GM21528 (cell line): ENCODE data around the gene SIK1.
"Not testable (repeated sequence)": the region's sequence is repeated elsewhere in the genome, so short reads cannot be mapped to it uniquely, and the experiment has no call there.

Experiments used
- ATAC-seq: cut with Tn5 transposase; IDR thresholded peaks from one replicate; pipeline ENCODE4 v1.9.1; 2021; ENCODE audit warnings: mild to moderate bottlenecking, moderate library complexity; ENCODE audit not compliant: unreplicated experiment, low FRiP score

Gene SIK1

DNA sequence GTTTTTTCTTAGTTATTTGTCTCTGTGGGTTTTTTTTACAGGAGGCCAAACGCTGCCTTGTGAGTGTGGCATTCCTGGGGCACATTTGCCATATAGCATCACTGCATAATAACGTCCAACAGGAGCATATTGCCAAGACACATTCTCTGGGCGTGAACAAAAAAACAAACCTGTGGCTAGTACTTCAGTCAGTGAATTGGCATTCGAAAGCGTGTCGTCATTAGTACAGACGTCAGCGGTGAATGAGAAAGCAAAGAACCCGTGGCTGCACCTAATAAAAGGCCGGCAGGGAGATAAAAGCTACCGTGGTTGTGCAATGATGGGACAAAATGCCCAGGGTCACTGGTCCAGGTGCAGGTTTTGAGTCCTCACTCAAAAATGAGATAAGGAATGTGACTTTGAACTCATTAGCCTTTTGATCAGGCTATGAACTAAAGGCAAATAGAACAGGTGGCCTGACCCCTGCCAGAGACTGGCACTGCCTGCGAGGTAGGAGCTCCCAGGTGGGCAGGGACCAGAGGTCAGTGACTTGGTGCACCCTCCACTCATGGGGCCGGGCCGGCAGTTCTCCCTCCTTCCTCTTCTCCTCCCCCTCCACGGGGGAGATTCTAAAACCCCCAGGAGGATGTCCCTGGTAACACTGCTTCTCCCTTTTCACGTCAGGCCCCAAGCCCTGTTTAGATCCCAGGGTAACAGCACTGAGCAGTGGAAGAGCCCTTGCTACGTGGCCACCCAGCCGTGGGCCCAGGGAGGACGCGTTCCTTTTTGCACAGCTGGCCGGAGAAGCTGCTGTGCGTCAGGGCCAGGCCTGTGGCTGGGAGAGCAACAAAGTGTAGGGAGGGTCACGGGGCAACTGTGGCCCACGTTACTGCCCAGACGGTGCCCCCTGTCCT is 14.2 kb upstream of the SIK1 start:
- not testable (repeated sequence) for ATAC-seq

- ATAC-seq, result not testable (repeated sequence)
These were observed 12.6 kb upstream of the SIK1 start for GRCh38 chr21:43439316-43440075.

DNA sequence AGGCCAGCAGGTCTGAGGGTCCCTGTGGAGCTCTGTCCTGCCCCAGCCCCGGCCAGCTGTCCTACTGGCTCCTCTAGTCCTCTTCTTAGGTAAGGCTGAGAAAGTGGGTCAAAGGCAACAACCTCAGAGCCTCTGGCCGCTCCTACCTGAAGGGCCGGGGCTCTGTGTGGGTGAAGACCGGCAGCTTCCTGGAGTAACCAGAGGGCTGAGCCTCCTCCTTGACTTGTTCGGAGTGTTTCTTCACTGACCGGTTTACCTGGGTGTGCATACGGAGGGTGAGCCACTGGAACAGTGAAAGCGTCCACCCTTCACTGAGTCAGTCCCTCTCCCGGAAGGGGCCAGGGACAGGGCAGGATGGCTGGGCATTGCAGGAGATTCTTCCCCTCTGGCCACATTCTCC is 9.3 kb upstream of the SIK1 start:
- not testable (repeated sequence) for ATAC-seq

DNA sequence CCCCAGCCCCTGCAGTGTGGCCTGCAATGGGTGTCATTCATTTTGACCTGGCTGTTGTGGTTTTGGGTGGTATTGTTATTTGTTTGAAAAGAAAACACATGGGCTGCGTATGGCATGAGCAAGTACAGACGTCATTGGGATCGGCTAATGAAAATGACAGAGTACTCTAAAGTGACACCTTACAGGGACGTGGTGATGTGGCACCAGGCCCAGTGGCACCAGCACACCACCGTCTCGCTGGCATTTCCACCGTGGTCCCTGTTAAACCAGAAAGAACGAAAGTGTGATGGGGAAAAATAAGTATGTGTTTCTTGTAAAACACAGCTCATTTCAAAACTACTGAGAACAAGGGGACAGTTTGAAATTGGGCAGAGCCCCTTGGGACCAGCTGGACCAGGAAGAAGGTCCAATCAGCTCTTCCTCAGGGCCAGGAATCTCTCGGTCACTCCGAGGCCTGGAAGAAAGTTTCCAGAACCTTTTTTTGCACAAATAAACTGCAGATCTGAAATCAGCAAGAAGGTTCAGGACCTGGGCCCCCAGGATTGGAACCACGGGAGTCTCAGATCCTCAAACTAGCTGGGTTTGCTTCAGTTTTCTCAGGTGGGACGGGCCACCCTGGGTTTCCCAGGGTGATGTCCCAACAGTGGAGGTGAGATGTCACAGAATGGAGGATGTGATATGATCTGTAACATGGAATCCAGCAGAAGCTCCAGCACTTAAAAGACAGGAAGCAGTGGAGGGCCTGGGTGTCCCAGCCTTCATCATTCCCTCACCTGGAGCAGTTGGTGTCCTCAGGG is 6.6 kb upstream of the SIK1 start:
- ATAC-seq, result not testable (repeated sequence)

DNA sequence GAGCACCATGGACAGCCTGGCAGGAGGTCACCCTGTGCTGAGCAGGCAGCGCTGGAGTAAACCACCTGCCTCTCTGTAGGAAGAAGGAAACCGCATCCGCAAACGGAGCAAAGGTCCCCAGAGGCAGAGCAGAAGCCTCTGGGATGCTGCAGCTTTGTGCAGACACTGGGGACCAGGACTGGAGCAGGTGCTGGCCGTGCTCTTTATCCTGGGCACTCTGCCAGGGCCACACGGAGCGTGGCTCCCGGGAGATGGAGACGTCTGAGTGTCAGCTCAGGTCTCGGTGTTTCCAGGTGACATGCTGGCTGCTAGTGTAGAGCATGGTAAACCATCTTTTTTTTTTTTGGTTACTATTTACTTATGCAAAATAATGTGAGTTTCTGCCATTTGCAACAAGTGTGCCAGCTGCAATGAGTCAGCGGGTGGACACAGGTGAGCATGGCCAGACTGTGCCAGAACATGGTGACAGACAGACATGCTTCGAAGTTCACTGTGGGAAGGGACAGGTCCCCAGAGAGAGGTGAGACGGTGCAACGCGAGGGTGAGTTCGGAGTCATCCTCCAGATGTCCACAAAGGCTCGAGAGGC is 4.0 kb upstream of the SIK1 start:
- ATAC-seq, result not testable (repeated sequence)

DNA sequence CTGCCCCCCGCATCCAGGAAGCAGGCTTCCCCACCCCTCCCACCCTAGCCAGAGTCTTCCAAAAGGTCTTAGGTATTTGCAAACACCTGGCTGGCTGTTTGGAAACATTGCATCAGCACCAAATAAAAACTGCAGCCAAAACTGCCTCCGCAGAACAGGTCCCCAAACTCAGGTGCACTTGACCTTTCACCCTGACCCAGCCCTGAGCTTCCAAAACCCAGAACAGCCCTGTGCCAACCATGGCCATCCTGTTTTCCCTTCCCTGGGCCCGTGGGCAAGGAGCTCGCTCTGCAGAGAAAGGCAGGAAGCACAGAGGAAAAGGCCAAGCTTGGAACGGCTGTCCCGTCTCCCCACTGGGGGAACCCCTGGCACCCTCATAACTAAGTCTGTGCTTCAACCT is 2.0 kb upstream of the SIK1 start:
- ATAC-seq, result not testable (repeated sequence)

- peak; percentile 75 for ATAC-seq
These were observed 270 bp upstream of the SIK1 start for GRCh38 chr21:43427242-43427559.

DNA sequence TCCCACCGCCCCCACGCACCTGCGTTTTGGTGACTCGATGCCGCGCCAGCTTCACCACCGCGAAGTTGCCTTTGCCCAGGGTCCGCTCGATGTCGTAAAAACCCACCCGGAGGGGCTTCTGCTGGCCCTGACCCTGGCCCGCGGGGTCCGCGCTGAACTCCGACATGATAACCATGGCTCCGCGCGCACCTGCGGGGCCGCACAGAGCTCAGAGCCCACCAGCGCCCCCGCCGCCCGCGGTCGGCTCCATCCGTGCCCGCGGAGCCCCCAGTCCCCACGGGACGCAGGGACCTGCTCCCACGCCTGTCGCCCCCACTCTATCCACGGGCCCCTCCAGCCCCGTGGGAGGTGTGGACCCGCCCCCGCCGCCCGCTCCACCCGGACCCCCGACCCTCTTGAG is 927 bp downstream of the SIK1 start:
- ATAC-seq, result peak; percentile 4

DNA sequence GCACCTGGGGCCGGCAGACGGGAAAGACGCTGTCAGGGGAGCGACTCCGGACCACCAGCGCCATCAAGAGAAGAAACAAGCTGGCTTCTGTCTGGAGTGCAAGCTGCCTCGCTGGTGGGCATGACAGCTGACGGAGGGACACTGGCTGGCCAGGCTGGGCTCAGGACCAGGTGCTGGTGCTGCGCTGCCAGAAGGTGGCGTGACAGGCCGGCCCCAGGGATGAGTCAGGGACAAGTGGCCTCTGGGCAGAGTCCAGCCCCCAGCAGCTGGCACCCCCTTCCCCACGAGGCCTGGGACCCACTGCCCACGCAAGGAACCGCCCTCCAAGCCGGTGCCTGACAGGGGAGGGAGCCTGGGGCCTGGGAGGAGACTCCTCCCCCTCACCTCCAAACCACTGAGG is 7.5 kb downstream of the SIK1 start:
- not testable (repeated sequence) for ATAC-seq

- ATAC-seq, result not testable (repeated sequence)
These were observed 12.4 kb downstream of the SIK1 start for GRCh38 chr21:43414576-43414975.

DNA sequence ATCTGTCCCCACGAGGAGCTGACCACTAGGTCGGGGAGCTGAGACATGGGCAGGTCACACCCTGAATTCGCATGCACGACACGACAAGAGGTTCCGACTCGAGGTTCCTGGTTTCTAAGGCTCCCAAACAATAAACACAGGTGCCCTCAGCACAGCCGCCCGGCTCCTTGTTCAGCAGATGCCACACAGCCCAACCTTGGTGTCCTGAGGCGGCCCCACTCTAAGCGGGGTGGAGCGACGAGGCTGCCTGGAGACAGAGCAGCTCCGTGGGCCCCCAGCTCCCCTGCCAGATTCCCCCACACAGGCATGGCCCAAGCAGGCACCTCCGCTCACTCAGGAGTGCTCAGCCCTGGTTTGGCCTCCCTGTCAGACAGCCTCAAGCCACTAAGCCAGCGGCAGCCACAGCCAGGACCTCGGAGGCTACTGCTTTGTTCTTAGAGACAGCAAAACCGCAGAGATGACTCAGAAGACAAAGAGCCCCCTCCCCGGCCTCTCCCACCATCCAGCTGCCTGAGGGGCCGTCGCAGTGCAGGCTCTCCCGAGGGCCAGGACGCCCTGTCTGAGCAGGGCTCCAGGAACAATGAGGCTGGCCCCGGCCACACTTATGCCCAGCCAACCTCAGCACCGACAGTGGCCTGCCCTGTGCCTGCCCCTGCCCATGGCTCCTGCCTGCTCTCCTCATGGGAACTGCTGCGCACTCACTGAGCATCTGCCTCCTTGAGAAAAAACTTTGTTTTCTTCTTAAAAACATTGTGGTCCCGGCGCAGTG is 14.7 kb downstream of the SIK1 start:
- not testable (repeated sequence) for ATAC-seq

GRCh38 chr21:43410456-43411068 is 16.4 kb downstream of the SIK1 start:
- ATAC-seq, result not testable (repeated sequence)

DNA sequence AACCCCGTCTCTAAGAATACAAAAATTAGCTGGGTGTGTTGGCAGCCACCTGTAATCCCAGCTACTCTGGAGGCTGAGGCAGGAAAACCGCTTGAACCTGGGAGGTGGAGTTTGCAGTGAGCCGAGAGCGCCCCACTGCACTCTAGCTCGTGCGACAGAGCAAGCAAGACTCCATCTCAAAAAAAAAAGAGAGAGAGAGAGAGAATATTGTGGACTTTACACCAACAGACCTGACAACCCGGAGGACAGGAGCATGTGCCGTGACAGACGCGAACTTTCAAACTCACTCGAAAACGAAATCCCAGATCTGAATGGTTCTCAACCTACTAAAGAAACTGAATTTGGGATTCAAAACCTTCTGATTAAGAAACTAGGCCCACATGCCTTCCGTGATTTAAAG is 19.8 kb downstream of the SIK1 start:
- not testable (repeated sequence) for ATAC-seq

DNA sequence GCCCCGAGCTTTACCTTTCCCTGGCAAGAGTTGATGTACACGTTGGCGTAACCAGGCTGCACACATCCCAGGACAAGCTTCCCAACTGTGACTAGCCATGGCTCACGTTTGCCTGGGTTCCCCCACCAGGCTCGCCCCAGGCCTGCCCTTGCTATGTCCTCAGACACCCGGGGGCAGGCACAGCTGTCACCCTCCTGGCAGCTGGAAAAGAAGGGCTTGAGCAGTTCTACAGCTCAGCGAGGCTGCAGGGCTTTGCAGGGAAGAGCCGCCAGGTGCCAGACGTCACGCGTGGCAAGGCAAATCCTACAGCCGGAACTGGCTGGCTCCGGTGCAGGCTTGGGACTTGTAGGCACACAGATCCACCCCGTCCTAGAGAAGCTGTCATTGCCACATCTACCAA is 22.5 kb downstream of the SIK1 start:
- ATAC-seq, result not testable (repeated sequence)

DNA sequence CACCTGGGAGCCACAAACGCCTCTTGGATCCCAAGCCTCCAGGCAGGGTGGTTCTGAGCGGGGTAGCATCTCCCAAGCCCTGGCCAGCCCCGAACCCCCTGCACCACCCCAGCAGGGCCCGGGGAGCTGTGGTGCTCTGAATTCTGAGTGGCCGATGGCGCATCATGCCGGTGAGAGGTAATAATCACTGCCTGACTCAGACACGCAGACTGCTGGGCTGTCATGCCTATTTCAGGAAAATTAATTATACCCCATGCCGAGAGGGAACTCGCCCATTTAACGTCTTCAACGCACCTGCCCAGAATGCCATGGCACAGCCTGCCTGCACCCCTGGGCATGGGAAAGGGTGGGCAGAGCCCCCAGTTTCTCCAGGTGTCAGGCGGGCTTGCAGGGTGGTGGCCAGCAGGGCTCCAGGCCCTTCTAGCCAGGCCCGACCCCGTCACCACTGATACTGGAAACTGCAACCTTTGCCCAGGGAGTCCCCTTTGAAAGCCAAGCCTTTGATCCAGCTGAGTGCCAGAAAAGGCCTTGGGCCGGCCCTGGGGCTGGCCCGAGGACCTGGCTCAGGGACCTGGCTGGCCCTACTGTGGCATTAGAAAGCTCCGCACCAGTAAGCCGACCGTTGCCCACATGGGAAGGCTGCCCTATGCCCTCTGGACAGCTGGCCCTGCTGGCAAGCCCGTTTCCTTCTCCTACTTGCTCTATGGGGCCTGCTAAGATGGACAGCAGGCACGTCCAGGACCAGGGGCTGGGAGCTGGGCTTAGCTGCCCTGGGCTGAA is 23.1 kb downstream of the SIK1 start:
- ATAC-seq, result not testable (repeated sequence)

- ATAC-seq, result not testable (repeated sequence)
These were observed 25.8 kb downstream of the SIK1 start for GRCh38 chr21:43401125-43401524.

DNA sequence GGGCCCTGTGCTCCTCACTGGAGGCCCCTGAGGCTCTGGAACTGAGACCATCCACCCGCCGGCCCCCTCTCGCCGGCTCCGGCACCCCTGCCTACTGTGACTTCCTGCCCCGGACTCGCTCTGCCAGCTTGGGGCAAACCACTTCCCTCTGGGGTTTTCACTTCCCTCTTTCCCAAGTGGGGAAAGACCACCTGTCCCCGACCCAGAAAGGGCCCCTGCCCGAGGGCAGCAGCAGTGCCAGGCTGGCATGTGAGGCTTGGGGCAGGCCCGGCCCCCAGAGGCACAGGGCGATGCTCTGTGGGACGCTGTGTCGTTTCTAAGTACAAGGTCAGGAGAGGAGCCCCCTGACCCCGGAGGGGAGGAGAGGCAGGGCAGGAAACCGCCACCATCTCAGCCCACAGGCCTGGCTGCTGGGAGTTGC is 27.3 kb downstream of the SIK1 start:
- not testable (repeated sequence) for ATAC-seq

DNA sequence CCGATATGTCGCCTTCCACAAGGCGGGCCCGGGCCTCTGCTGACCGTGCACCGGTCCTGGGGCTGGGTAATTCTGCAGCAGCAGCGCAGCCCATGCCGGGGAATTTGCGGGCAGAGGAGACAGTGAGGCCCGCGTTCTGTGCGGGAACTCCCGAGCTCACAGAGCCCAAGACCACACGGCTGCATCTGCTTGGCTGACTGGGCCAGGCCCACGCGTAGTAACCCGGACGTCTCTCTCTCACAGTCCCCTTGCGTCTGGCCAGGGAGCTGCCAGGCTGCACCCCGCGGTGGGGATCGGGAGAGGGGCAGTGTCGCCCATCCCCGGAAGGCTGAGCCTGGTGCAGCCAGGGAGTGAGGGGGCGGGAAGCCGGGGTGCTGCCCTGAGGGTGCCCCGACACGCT is 27.8 kb downstream of the SIK1 start:
- ATAC-seq, result not testable (repeated sequence)
